Panc1 (cell line): ENCODE results near the gene COL5A2. TPM values are rescaled to one million over a fixed set of nuclear protein-coding genes. Genes with fewer than 3 reads are reported as not detected.

Source experiments
- ATAC-seq: fragments of 200-7000 bp; cut with Tn5 transposase; 2 replicates; pipeline ENCODE4 v1.9.1; 2020; ENCODE audit warnings: mild to moderate bottlenecking, moderate library complexity
- BruUV-seq: library from RNA; stranded (reverse); fragments of 400-500 nt; replicated peaks from 2 replicates; lab custom pipeline; 2021; lab: Mats Ljungman, UMichigan
- CTCF ChIA-PET: fragments of 300-600 bp; sonication (Branson Sonifier 250); formaldehyde crosslinking; loops from one replicate; lab custom pipeline; 2022; ENCODE audit warnings: antibody characterized with exemption; lab: Charles Lee
- POLR2A ChIA-PET: fragments of 300-600 bp; sonication (Branson Sonifier 250); formaldehyde crosslinking; loops from one replicate; lab custom pipeline; 2022; ENCODE audit warnings: antibody characterized with exemption; lab: Charles Lee
- DNase-seq: peaks from one replicate; pipeline ENCODE4 v3.0.0-alpha.2; 2010; ENCODE audit warnings: low read depth, low spot score
- H3K27ac ChIP-seq: 2 replicates; pipeline ENCODE4 v1.5.1; 2011; ENCODE audit warnings: mild to moderate bottlenecking, low read length, inconsistent platforms
- H3K27me3 ChIP-seq: fragments of 200-500 bp; sonication (Bioruptor generic); 2 replicates; pipeline ENCODE4 v1.6.0; 2014; ENCODE audit warnings: low read length, inconsistent platforms; ENCODE audit not compliant: control insufficient read depth, insufficient read depth
- H3K36me3 ChIP-seq: fragments of 200-500 bp; sonication (Bioruptor generic); 2 replicates; pipeline ENCODE4 v1.5.1; 2014; ENCODE audit warnings: inconsistent platforms, mild to moderate bottlenecking, low read length, moderate library complexity; ENCODE audit not compliant: control insufficient read depth, insufficient read depth
- H3K4me1 ChIP-seq: 2 replicates; pipeline ENCODE4 v1.5.1; 2011; ENCODE audit warnings: inconsistent platforms, mild to moderate bottlenecking, low read length, moderate library complexity; ENCODE audit not compliant: control insufficient read depth, insufficient read depth
- H3K4me3 ChIP-seq, 2 experiments: 2 replicates each; pipeline ENCODE4 v1.5.1; 2011 to 2012; ENCODE audit warnings: low read depth in 2 of 2, low read length in 2 of 2, mild to moderate bottlenecking in 2 of 2, inconsistent platforms in 1 of 2, moderate library complexity in 1 of 2
- H3K9me3 ChIP-seq: fragments of 200-500 bp; sonication (Bioruptor generic); 2 replicates; pipeline ENCODE4 v1.5.1; 2014; ENCODE audit warnings: low read depth, mild to moderate bottlenecking, inconsistent platforms, low read length, moderate library complexity; ENCODE audit not compliant: control insufficient read depth, insufficient read depth
- POLR2AphosphoS5 ChIP-seq: IDR thresholded peaks from 2 replicates; pipeline ENCODE4 v1.6.1; 2012; ENCODE audit warnings: mild to moderate bottlenecking, low read depth, low read length, moderate library complexity
- SIN3A ChIP-seq: IDR thresholded peaks from 2 replicates; pipeline ENCODE4 v1.6.1; 2012; ENCODE audit warnings: low read depth, mild to moderate bottlenecking, low read length, moderate library complexity, borderline replicate concordance; ENCODE audit not compliant: insufficient read depth
- TCF7L2 ChIP-seq: IDR thresholded peaks from 2 replicates; pipeline ENCODE4 v1.6.1; 2011; ENCODE audit warnings: mild to moderate bottlenecking, low read depth, low read length, inconsistent platforms
- in situ Hi-C: cut with HindIII; loops from 2 replicates; pipeline ENCODE4 v1.10.0; 2016; ENCODE audit warnings: low sequenced_read_pairs, low pct_unique_long_range_greater_than_20kb
- intact Hi-C: fragments of 100-400 bp; cut with micrococcal nuclease; formaldehyde crosslinking; loops from one replicate; pipeline ENCODE4 v1.10.0; 2022; ENCODE audit not compliant: unreplicated experiment
- total RNA-seq: library from RNA; stranded (reverse); gene quantifications from one replicate; pipeline ENCODE4 v1.2.1, GENCODE V29; 2021; ENCODE audit not compliant: unreplicated experiment
- TF ChIP-seq, protein P1 (sequence below): fragments of 450-650 bp; IDR thresholded peaks from 2 replicates; pipeline ENCODE4 v1.5.1; 2017; ENCODE audit warnings: mild to moderate bottlenecking
- TF ChIP-seq, protein P2 (sequence below), 2 experiments: IDR thresholded peaks; 2 replicates each; pipeline ENCODE4 v1.6.1; 2011 to 2012; ENCODE audit warnings: low read depth in 2 of 2, control low read depth in 1 of 2, low read length in 1 of 2, mild to moderate bottlenecking in 1 of 2, moderate library complexity in 1 of 2; ENCODE audit not compliant: insufficient read depth in 1 of 2

COL5A2 gene
- total RNA-seq, 1 experiment from 2014 or later, result 144 TPM

- Histone ChIP-seq H3K36me3 (no peaks in the 10 kb centered on the region; the same call in 1 of the 2 replicates), H3K9me3 (no peaks in the 10 kb centered on the region), H3K4me3 (no peak overlapping the region), H3K27me3 (no peaks in the 10 kb centered on the region), H3K27ac (peak overlapping the region; percentile 64), H3K4me1 (peaks cover 20% of the 10 kb centered on the region; the same call in 1 of the 2 replicates)
- TF ChIP-seq SIN3A (no peak), TCF7L2 (no peak), POLR2AphosphoS5 (no peak)
- TF ChIP-seq, protein P1, sequence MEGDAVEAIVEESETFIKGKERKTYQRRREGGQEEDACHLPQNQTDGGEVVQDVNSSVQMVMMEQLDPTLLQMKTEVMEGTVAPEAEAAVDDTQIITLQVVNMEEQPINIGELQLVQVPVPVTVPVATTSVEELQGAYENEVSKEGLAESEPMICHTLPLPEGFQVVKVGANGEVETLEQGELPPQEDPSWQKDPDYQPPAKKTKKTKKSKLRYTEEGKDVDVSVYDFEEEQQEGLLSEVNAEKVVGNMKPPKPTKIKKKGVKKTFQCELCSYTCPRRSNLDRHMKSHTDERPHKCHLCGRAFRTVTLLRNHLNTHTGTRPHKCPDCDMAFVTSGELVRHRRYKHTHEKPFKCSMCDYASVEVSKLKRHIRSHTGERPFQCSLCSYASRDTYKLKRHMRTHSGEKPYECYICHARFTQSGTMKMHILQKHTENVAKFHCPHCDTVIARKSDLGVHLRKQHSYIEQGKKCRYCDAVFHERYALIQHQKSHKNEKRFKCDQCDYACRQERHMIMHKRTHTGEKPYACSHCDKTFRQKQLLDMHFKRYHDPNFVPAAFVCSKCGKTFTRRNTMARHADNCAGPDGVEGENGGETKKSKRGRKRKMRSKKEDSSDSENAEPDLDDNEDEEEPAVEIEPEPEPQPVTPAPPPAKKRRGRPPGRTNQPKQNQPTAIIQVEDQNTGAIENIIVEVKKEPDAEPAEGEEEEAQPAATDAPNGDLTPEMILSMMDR, result no peak
- TF ChIP-seq, protein P2, sequence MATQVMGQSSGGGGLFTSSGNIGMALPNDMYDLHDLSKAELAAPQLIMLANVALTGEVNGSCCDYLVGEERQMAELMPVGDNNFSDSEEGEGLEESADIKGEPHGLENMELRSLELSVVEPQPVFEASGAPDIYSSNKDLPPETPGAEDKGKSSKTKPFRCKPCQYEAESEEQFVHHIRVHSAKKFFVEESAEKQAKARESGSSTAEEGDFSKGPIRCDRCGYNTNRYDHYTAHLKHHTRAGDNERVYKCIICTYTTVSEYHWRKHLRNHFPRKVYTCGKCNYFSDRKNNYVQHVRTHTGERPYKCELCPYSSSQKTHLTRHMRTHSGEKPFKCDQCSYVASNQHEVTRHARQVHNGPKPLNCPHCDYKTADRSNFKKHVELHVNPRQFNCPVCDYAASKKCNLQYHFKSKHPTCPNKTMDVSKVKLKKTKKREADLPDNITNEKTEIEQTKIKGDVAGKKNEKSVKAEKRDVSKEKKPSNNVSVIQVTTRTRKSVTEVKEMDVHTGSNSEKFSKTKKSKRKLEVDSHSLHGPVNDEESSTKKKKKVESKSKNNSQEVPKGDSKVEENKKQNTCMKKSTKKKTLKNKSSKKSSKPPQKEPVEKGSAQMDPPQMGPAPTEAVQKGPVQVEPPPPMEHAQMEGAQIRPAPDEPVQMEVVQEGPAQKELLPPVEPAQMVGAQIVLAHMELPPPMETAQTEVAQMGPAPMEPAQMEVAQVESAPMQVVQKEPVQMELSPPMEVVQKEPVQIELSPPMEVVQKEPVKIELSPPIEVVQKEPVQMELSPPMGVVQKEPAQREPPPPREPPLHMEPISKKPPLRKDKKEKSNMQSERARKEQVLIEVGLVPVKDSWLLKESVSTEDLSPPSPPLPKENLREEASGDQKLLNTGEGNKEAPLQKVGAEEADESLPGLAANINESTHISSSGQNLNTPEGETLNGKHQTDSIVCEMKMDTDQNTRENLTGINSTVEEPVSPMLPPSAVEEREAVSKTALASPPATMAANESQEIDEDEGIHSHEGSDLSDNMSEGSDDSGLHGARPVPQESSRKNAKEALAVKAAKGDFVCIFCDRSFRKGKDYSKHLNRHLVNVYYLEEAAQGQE (IDR thresholded peaks at IDR 0.05; ENCODE audit: insufficient read depth in 1 of 2, low read depth in 2 of 2, low read length in 1 of 2), result no peak
- POLR2A ChIA-PET, result interaction anchor here (1.1 kb wide), 1 partner anchor 43 kb away, joined by 3 read pairs; no protein-coding TSS in a partner anchor
- CTCF ChIA-PET, result no interaction called here
- DNase-seq, result no peak
- no TSS peak for BruUV-seq
- intact Hi-C loops, result no loop called here
- ATAC-seq, result peak; percentile 69
- in situ Hi-C loops, result no loop called here
Observed at GRCh38 chr2:189217541-189217940, 38.0 kb upstream of the COL5A2 start.

GRCh38 chr2:189217051-189217450, 37.5 kb upstream of the COL5A2 start:
- peak overlapping the region; percentile 64 for H3K27ac ChIP-seq
- H3K4me3 ChIP-seq, result no peak overlapping the region
- H3K36me3 ChIP-seq, result no peaks in the 10 kb centered on the region; the same call in 1 of the 2 replicates
- H3K9me3 ChIP-seq, result no peaks in the 10 kb centered on the region
- DNase-seq (no peak), ATAC-seq (no peak)
- H3K27me3 ChIP-seq, result no peaks in the 10 kb centered on the region
- in situ Hi-C loops (no loop called here), intact Hi-C loops (no loop called here)
- BruUV-seq, result no TSS peak
- peaks cover 16% of the 10 kb centered on the region; the same call in 1 of the 2 replicates for H3K4me1 ChIP-seq
- ChIA-PET POLR2A (interaction anchor here (1.1 kb wide), 1 partner anchor 42 kb away, joined by 3 read pairs; no protein-coding TSS in a partner anchor), CTCF (no interaction called here)
- TF ChIP-seq POLR2AphosphoS5 (no peak), TCF7L2 (no peak), SIN3A (no peak)
- TF ChIP-seq, protein P1, result no peak
- TF ChIP-seq, protein P2 (IDR thresholded peaks at IDR 0.05; ENCODE audit: insufficient read depth in 1 of 2, low read depth in 2 of 2, low read length in 1 of 2), result no peak
